Measurements from ENCODE around the gene NDUFA13.

NDUFA13 gene

GRCh38 chr19:19504754-19505668, 11.0 kb upstream of the NDUFA13 start:
- no peak overlapping the region for H3K4me3 ChIP-seq (ENCODE audit: low read depth, low read length)
- no peak for DNase-seq (ENCODE audit: low read depth)

GRCh38 chr19:19505669-19506326, 10.2 kb upstream of the NDUFA13 start:
- TF ChIP-seq CTCF (IDR thresholded peaks at IDR 0.05; ENCODE audit: low read depth, low read length, missing control alignments) = no peak
- H3K4me3 ChIP-seq (ENCODE audit: low read depth, low read length) = no peak overlapping the region
- DNase-seq (ENCODE audit: low read depth) = no peak

More at GRCh38 chr19:19504754-19505668, 11.0 kb upstream of the NDUFA13 start:
- TF ChIP-seq CTCF (IDR thresholded peaks at IDR 0.05; ENCODE audit: low read depth, low read length, missing control alignments) = no peak

- no peak for DNase-seq (ENCODE audit: low read depth)
- H3K4me3 ChIP-seq (ENCODE audit: low read depth, low read length) = no peak overlapping the region
- no peak for TF ChIP-seq CTCF (IDR thresholded peaks at IDR 0.05; ENCODE audit: low read depth, low read length, missing control alignments)
Measured at GRCh38 chr19:19506592-19506991, 9.4 kb upstream of the NDUFA13 start.

- TF ChIP-seq CTCF (IDR thresholded peaks at IDR 0.05; ENCODE audit: low read depth, low read length, missing control alignments) = no peak
Measured at GRCh38 chr19:19507354-19507753, 8.7 kb upstream of the NDUFA13 start.

GRCh38 chr19:19508217-19508616, 7.8 kb upstream of the NDUFA13 start:
- no peak overlapping the region for H3K4me3 ChIP-seq (ENCODE audit: low read depth, low read length)
- no peak for DNase-seq (ENCODE audit: low read depth)
- TF ChIP-seq CTCF (IDR thresholded peaks at IDR 0.05; ENCODE audit: low read depth, low read length, missing control alignments) = no peak

More at GRCh38 chr19:19507354-19507753, 8.7 kb upstream of the NDUFA13 start:
- no peak overlapping the region for H3K4me3 ChIP-seq (ENCODE audit: low read depth, low read length)
- no peak for DNase-seq (ENCODE audit: low read depth)

GRCh38 chr19:19510432-19510831, 5.6 kb upstream of the NDUFA13 start:
- H3K4me3 ChIP-seq (ENCODE audit: low read depth, low read length) = no peak overlapping the region
- TF ChIP-seq CTCF (IDR thresholded peaks at IDR 0.05; ENCODE audit: low read depth, low read length, missing control alignments) = no peak
- no peak for DNase-seq (ENCODE audit: low read depth)
